Neural cell (in vitro differentiated cells): ENCODE data around the gene SH3PXD2B. TPM values are rescaled to one million over a fixed set of nuclear protein-coding genes. Genes with fewer than 3 reads are reported as not detected.

Experiments
- H2AFZ ChIP-seq: fragments of 200-600, 300-800 bp; sonication (generic), shearing (Covaris generic); 2 replicates; pipeline ENCODE4 v1.6.0; 2014; ENCODE audit warnings: low read depth, mild to moderate bottlenecking, antibody characterized with exemption, low read length, moderate library complexity
- H3F3A ChIP-seq: fragments of 200-600 bp; shearing (Covaris generic); 2 replicates; pipeline ENCODE4 v1.6.1; 2016; ENCODE audit warnings: mild to moderate bottlenecking, moderate library complexity, mixed read lengths, antibody characterized with exemption, low read length; ENCODE audit not compliant: insufficient read depth, poor library complexity, severe bottlenecking
- H3K27ac ChIP-seq: fragments of 200-600, 300-800 bp; sonication (generic), shearing (Covaris generic); 2 replicates; pipeline ENCODE4 v1.5.1; 2014; ENCODE audit warnings: mild to moderate bottlenecking, low read length, moderate library complexity
- H3K27me3 ChIP-seq: fragments of 300-800, 200-600 bp; sonication (generic), shearing (Covaris generic); 2 replicates; pipeline ENCODE4 v1.6.0; 2014; ENCODE audit warnings: mild to moderate bottlenecking, low read depth, low read length, moderate library complexity; ENCODE audit not compliant: insufficient read depth
- H3K36me3 ChIP-seq: fragments of 300-800, 200-600 bp; sonication (generic), shearing (Covaris generic); 2 replicates; pipeline ENCODE4 v1.5.1; 2014; ENCODE audit warnings: mild to moderate bottlenecking, antibody characterized with exemption, low read length, moderate library complexity; ENCODE audit not compliant: insufficient read depth
- H3K4me2 ChIP-seq: fragments of 300-800, 200-600 bp; sonication (generic), shearing (Covaris generic); 2 replicates; pipeline ENCODE4 v1.6.0; 2014; ENCODE audit warnings: mild to moderate bottlenecking, low read length
- H3K4me3 ChIP-seq: fragments of 300-800, 200-600 bp; sonication (generic), shearing (Covaris generic); 2 replicates; pipeline ENCODE4 v1.5.1; 2014; ENCODE audit warnings: mild to moderate bottlenecking, low read length, moderate library complexity
- H3K79me2 ChIP-seq: fragments of 200-600 bp; shearing (Covaris generic); replicated peaks from 2 replicates; pipeline ENCODE4 v1.6.0; 2014; ENCODE audit warnings: mild to moderate bottlenecking, low read length, moderate library complexity; ENCODE audit not compliant: insufficient read depth
- H3K9ac ChIP-seq: fragments of 300-800, 200-600 bp; sonication (generic), shearing (Covaris generic); 2 replicates; pipeline ENCODE4 v1.6.1; 2016; ENCODE audit warnings: mild to moderate bottlenecking, low read length, mixed read lengths
- H3K9me2 ChIP-seq: fragments of 200-600 bp; shearing (Covaris generic); 2 replicates; pipeline ENCODE4 v1.6.1; 2016; ENCODE audit warnings: mild to moderate bottlenecking, low read length, mixed read lengths; ENCODE audit not compliant: insufficient read depth
- H3K9me3 ChIP-seq: fragments of 200-600, 300-800 bp; sonication (generic), shearing (Covaris generic); 2 replicates; pipeline ENCODE4 v1.6.1; 2016; ENCODE audit warnings: mild to moderate bottlenecking, mixed run types, low read length, moderate library complexity, mixed read lengths
- H4K20me1 ChIP-seq: fragments of 200-600 bp; shearing (Covaris generic); 2 replicates; pipeline ENCODE4 v1.6.1; 2016; ENCODE audit warnings: mild to moderate bottlenecking, mixed run types; ENCODE audit not compliant: insufficient read depth
- CTCF ChIP-seq: fragments of 450-650 bp; IDR thresholded peaks from 2 replicates; pipeline ENCODE4 v1.5.1; 2014; ENCODE audit warnings: antibody characterized with exemption, mild to moderate bottlenecking, moderate library complexity; ENCODE audit not compliant: poor library complexity, severe bottlenecking
- EP300 ChIP-seq: fragments of 450-650 bp; conservative IDR thresholded peaks from 2 replicates; pipeline ENCODE4 v1.6.1; 2014; ENCODE audit warnings: antibody characterized with exemption, mild to moderate bottlenecking, moderate library complexity; ENCODE audit not compliant: poor library complexity, severe bottlenecking
- EZH2 ChIP-seq: fragments of 200-600, 300-800 bp; shearing (Covaris generic), sonication (generic); IDR thresholded peaks from 2 replicates; pipeline ENCODE4 v1.6.1; 2014; ENCODE audit warnings: antibody characterized with exemption, low read length, borderline replicate concordance, mild to moderate bottlenecking; ENCODE audit not compliant: insufficient read depth, poor library complexity, severe bottlenecking
- MXI1 ChIP-seq: fragments of 450-650 bp; conservative IDR thresholded peaks from 2 replicates; pipeline ENCODE4 v1.6.1; 2014; ENCODE audit warnings: antibody characterized with exemption, mild to moderate bottlenecking; ENCODE audit not compliant: poor library complexity, severe bottlenecking
- POLR2AphosphoS5 ChIP-seq: IDR thresholded peaks from 2 replicates; pipeline ENCODE4 v1.6.1; 2012
- RAD21 ChIP-seq: fragments of 450-650 bp; conservative IDR thresholded peaks from 2 replicates; pipeline ENCODE4 v1.6.1; 2014; ENCODE audit warnings: antibody characterized with exemption, mild to moderate bottlenecking, moderate library complexity
- SMC3 ChIP-seq: fragments of 450-650 bp; conservative IDR thresholded peaks from 2 replicates; pipeline ENCODE4 v1.6.1; 2014; ENCODE audit warnings: antibody characterized with exemption, mild to moderate bottlenecking, moderate library complexity; ENCODE audit not compliant: poor library complexity
- TAF1 ChIP-seq: IDR thresholded peaks from 2 replicates; pipeline ENCODE4 v1.6.1; 2012; ENCODE audit warnings: low read depth
- polyA plus RNA-seq: library from polyadenylated mRNA; depleted of rRNA; stranded (reverse); fragments of >200 nt; gene quantifications from 2 replicates; pipeline ENCODE4 v1.2.3, GENCODE V29; 2014
- TF ChIP-seq, protein P1 (sequence below): IDR thresholded peaks from 2 replicates; pipeline ENCODE4 v1.6.1; 2012; ENCODE audit warnings: borderline replicate concordance

The SH3PXD2B gene
- polyA plus RNA-seq, 1 donor from 2014 or later: 11.7 TPM

DNA sequence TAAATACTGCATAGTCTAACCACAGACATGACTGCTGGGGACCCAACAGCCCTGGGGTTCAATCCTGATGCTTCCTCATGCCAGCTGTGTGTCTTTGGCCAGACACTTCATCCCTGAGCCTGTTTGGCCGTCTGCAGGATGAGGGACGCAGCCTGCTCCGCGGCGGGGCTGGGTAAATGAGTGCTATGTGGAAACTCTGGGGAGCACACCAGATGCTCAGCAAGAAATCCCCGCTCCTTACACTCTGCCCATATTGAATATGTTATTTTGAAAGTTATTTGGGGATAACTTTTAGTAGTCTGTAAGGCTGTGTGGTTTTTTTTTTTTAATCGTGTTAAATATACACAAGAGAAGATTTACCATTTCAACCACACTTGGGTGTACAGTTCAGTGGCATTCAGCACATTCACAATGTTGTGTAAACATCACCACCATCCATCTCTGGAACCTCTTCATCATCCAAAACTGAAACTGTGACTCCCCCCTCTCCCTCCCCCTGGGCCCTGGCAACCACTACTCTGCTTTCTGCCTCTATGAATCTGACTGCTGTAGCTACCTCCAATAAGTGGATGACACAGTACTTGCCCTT lies 42.7 kb downstream of the SH3PXD2B start:
- no peaks in the 10 kb centered on the region for H3K27me3 ChIP-seq
- TF ChIP-seq, protein P1, sequence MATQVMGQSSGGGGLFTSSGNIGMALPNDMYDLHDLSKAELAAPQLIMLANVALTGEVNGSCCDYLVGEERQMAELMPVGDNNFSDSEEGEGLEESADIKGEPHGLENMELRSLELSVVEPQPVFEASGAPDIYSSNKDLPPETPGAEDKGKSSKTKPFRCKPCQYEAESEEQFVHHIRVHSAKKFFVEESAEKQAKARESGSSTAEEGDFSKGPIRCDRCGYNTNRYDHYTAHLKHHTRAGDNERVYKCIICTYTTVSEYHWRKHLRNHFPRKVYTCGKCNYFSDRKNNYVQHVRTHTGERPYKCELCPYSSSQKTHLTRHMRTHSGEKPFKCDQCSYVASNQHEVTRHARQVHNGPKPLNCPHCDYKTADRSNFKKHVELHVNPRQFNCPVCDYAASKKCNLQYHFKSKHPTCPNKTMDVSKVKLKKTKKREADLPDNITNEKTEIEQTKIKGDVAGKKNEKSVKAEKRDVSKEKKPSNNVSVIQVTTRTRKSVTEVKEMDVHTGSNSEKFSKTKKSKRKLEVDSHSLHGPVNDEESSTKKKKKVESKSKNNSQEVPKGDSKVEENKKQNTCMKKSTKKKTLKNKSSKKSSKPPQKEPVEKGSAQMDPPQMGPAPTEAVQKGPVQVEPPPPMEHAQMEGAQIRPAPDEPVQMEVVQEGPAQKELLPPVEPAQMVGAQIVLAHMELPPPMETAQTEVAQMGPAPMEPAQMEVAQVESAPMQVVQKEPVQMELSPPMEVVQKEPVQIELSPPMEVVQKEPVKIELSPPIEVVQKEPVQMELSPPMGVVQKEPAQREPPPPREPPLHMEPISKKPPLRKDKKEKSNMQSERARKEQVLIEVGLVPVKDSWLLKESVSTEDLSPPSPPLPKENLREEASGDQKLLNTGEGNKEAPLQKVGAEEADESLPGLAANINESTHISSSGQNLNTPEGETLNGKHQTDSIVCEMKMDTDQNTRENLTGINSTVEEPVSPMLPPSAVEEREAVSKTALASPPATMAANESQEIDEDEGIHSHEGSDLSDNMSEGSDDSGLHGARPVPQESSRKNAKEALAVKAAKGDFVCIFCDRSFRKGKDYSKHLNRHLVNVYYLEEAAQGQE: no peak
- TF ChIP-seq CTCF: no peak
- no peak for TF ChIP-seq SMC3
- no peak for TF ChIP-seq EZH2
- no peak for TF ChIP-seq POLR2AphosphoS5
- TF ChIP-seq RAD21: no peak
- TF ChIP-seq MXI1: no peak
- TF ChIP-seq TAF1: no peak
- no peak for TF ChIP-seq EP300
- no peak overlapping the region for H3K27ac ChIP-seq
- H3K4me2 ChIP-seq: no peak overlapping the region
- no peaks in the 10 kb centered on the region for H3F3A ChIP-seq
- no peak overlapping the region for H3K4me3 ChIP-seq
- no peak overlapping the region for H2AFZ ChIP-seq
- no peaks in the 10 kb centered on the region for H3K36me3 ChIP-seq
- H3K9me3 ChIP-seq: no peaks in the 10 kb centered on the region
- H3K9me2 ChIP-seq: no peaks in the 10 kb centered on the region
- H3K79me2 ChIP-seq: no peaks in the 10 kb centered on the region
- no peak overlapping the region for H3K9ac ChIP-seq
- no peaks in the 10 kb centered on the region for H4K20me1 ChIP-seq

DNA sequence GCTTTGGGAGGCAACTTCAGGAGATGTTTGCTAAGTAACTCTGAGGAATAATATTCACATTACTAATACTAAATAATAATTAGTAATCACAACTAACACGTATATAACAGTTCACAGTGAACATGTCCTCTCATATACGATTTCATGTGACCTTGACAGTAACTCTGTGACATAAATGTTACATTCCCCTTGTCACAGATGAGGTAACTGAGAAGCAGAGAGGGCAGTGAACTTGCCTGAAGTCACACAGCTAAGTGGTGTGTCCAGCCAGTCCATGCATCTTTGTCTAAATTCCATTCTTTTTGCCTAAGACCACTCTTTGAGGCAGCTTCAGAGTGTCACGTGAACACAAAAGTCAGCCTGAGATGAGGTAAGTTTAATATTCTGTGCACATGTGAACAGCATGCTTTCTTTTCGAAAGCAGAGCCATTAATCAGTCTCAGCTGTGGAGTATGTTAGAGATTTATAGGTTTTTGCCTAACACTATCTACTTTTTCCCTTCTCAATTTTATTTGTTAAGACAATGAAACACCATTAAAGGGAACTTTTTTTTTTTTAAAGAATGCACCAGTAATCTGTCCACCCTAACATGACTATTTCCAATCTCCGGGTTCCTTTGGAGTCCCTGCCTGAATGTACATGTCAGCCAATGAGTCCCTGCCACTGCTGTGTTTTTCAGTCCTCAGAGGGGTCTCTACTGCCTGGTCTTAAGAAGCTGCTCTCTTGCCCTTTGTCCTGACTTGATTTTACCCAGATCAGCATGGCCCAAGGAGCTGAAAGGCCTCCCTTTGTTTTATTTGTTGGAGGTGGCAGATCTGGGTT lies 43.5 kb downstream of the SH3PXD2B start:
- Histone ChIP-seq H3K9me2 (no peaks in the 10 kb centered on the region), H3K9me3 (no peaks in the 10 kb centered on the region), H3K27ac (no peak overlapping the region), H3K36me3 (no peaks in the 10 kb centered on the region), H3K79me2 (no peaks in the 10 kb centered on the region), H3F3A (no peaks in the 10 kb centered on the region), H4K20me1 (no peaks in the 10 kb centered on the region), H2AFZ (no peak overlapping the region), H3K4me3 (no peak overlapping the region), H3K9ac (no peak overlapping the region), H3K4me2 (no peak overlapping the region), H3K27me3 (no peaks in the 10 kb centered on the region)
- no peak for TF ChIP-seq MXI1
- no peak for TF ChIP-seq SMC3
- TF ChIP-seq, protein P1: no peak
- no peak for TF ChIP-seq RAD21
- TF ChIP-seq EP300: no peak
- TF ChIP-seq EZH2: no peak
- TF ChIP-seq TAF1: no peak
- TF ChIP-seq POLR2AphosphoS5: no peak
- no peak for TF ChIP-seq CTCF
